ENCODE measurements around the gene CCDC134. TPM values are rescaled to one million over a fixed set of nuclear protein-coding genes. Genes with fewer than 3 reads are reported as not detected.
A peak's percentile ranks its signal among the peaks of the same experiment; 100 is the strongest.
"Not testable (repeated sequence)": the region's sequence is repeated elsewhere in the genome, so short reads cannot be mapped to it uniquely, and the experiment has no call there.

Gene CCDC134
- total RNA-seq, 4 donors from 2014 or later: 10.1 to 22.0 (median 15.2) TPM

GRCh38 chr22:41833369-41834004 lies 33.0 kb downstream of the CCDC134 start:
- peak; percentile 80 to 86 for DNase-seq (ENCODE audit: low spot score in 2 of 2)
- Histone ChIP-seq H3K9me3 (no peaks in the 10 kb centered on the region), H3K36me3 (no peaks in the 10 kb centered on the region), H3K27me3 (no peaks in the 10 kb centered on the region), H3K27ac (peak overlapping the region; percentile 92), H3K4me3 (peak overlapping the region; percentile 85), H3K4me1 (peaks cover 31% of the 10 kb centered on the region)
- no peak for TF ChIP-seq CTCF (IDR thresholded peaks at IDR 0.05)
- no peak for TF ChIP-seq POLR2A (IDR thresholded peaks at IDR 0.05)
- TF ChIP-seq EP300 (IDR thresholded peaks at IDR 0.05): no peak
- no peak for TF ChIP-seq POLR2AphosphoS5 (IDR thresholded peaks at IDR 0.05)
- WGBS: 3% methylated on average over 8 of the region's 86 CpGs

- H3K9me3 ChIP-seq: no peaks in the 10 kb centered on the region
- peak overlapping the region; percentile 85 for H3K4me3 ChIP-seq
- no peaks in the 10 kb centered on the region for H3K27me3 ChIP-seq
- no peak for DNase-seq (ENCODE audit: low spot score in 2 of 2)
- H3K27ac ChIP-seq: peak overlapping the region; percentile 92
- TF ChIP-seq CTCF (IDR thresholded peaks at IDR 0.05) (no peak), POLR2AphosphoS5 (IDR thresholded peaks at IDR 0.05) (no peak)
- H3K4me1 ChIP-seq: peaks cover 39% of the 10 kb centered on the region
- H3K36me3 ChIP-seq: no peaks in the 10 kb centered on the region
- WGBS: 25% methylated on average over 14 of the region's 14 CpGs
Measured at GRCh38 chr22:41834005-41834944, 33.8 kb downstream of the CCDC134 start.

DNA sequence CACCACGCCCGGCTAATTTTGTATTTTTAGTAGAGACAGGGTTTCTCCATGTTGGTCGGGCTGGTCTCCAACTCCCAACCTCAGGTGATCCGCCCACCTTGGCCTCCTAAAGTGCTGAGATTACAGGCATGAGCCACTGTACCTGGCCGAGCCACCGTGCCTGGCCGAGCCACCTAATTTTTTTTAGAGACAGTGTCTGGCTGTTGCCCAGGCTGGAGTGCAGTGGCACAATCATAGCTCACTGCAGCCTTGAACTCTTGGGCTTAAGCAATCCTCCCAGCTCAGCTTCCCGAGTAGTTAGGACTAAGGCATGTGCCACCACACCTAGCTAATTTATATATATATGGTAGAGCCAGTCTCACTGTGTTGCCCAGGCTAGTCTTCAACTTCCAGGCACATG lies 35.0 kb downstream of the CCDC134 start:
- H3K27ac ChIP-seq; H3K36me3 ChIP-seq; DNase-seq (ENCODE audit: low spot score in 2 of 2); H3K4me3 ChIP-seq; H3K27me3 ChIP-seq; H3K9me3 ChIP-seq: not testable (repeated sequence)
- peaks cover 51% of the 10 kb centered on the region for H3K4me1 ChIP-seq
- WGBS: 70% methylated on average over 7 of the region's 8 CpGs

- no peak for TF ChIP-seq POLR2A (IDR thresholded peaks at IDR 0.05)
- TF ChIP-seq EP300 (IDR thresholded peaks at IDR 0.05): no peak
- TF ChIP-seq CTCF (IDR thresholded peaks at IDR 0.05): no peak
- TF ChIP-seq POLR2AphosphoS5 (IDR thresholded peaks at IDR 0.05): no peak
- Histone ChIP-seq H3K27ac (no peak overlapping the region), H3K4me1 (peaks cover 55% of the 10 kb centered on the region)
Measured at GRCh38 chr22:41836551-41836950, 36.1 kb downstream of the CCDC134 start.

GRCh38 chr22:41838842-41839618 lies 38.6 kb downstream of the CCDC134 start:
- peaks cover 66% of the 10 kb centered on the region for H3K4me1 ChIP-seq
- no peak for DNase-seq (ENCODE audit: low spot score in 2 of 2)
- H3K27ac ChIP-seq: peak overlapping the region; percentile 52
- TF ChIP-seq CTCF (IDR thresholded peaks at IDR 0.05): no peak
- no peaks in the 10 kb centered on the region for H3K27me3 ChIP-seq
- no peaks in the 10 kb centered on the region for H3K9me3 ChIP-seq
- no peak overlapping the region for H3K4me3 ChIP-seq
- no peaks in the 10 kb centered on the region for H3K36me3 ChIP-seq
- 31% methylated on average over 1 of the region's 1 CpG for WGBS

More at GRCh38 chr22:41836551-41836950, 36.1 kb downstream of the CCDC134 start:
- Histone ChIP-seq H3K27me3 (no peaks in the 10 kb centered on the region), H3K9me3 (no peaks in the 10 kb centered on the region), H3K36me3 (no peaks in the 10 kb centered on the region), H3K4me3 (no peak overlapping the region)
- DNase-seq (ENCODE audit: low spot score in 2 of 2): no peak
- 84% methylated on average over 2 of the region's 2 CpGs for WGBS

Data from suprapubic skin (tissue), 4 donors.